Mesendoderm (in vitro differentiated cells): ENCODE data around the gene FAM221A. TPM values are rescaled to one million over a fixed set of nuclear protein-coding genes. Genes with fewer than 3 reads are reported as not detected.
A peak's percentile ranks its signal among the peaks of the same experiment; 100 is the strongest.

Source experiments
- DNase-seq: peaks from one replicate; pipeline ENCODE4 v3.0.0; 2013
- H2AK5ac ChIP-seq: 2 replicates; pipeline ENCODE4 v1.6.1; 2013; ENCODE audit warnings: low read length, inconsistent platforms
- H2BK120ac ChIP-seq: 2 replicates; pipeline ENCODE4 v1.6.1; 2013; ENCODE audit warnings: low read depth, mild to moderate bottlenecking, low read length, moderate library complexity, mixed read lengths
- H2BK15ac ChIP-seq: replicated peaks from 2 replicates; pipeline ENCODE4 v1.6.1; 2013; ENCODE audit warnings: low read depth, mild to moderate bottlenecking, moderate library complexity
- H2BK5ac ChIP-seq: 2 replicates; pipeline ENCODE4 v1.6.1; 2013; ENCODE audit warnings: low read length, inconsistent platforms
- H3K18ac ChIP-seq: 2 replicates; pipeline ENCODE4 v1.6.1; 2013; ENCODE audit warnings: mild to moderate bottlenecking, low read length, mixed read lengths
- H3K23ac ChIP-seq: one replicate; pipeline ENCODE4 v1.6.1; 2013; ENCODE audit warnings: low read length
- H3K27ac ChIP-seq: 2 replicates; pipeline ENCODE4 v1.5.1; 2013; ENCODE audit warnings: low read depth, mild to moderate bottlenecking, inconsistent platforms, low read length, moderate library complexity
- H3K27me3 ChIP-seq: 2 replicates; pipeline ENCODE4 v1.6.1; 2013; ENCODE audit warnings: low read length, control low read depth, mild to moderate bottlenecking, inconsistent platforms; ENCODE audit not compliant: insufficient read depth, poor library complexity
- H3K36me3 ChIP-seq: 2 replicates; pipeline ENCODE4 v1.6.1; 2013; ENCODE audit warnings: low read length, inconsistent platforms; ENCODE audit not compliant: control insufficient read depth, insufficient read depth
- H3K4ac ChIP-seq: one replicate; pipeline ENCODE4 v1.6.1; 2013; ENCODE audit warnings: low read depth, mild to moderate bottlenecking, low read length, moderate library complexity
- H3K4me1 ChIP-seq: 2 replicates; pipeline ENCODE4 v1.6.1; 2013; ENCODE audit warnings: low read depth, low read length, inconsistent platforms; ENCODE audit not compliant: control insufficient read depth
- H3K4me2 ChIP-seq: 2 replicates; pipeline ENCODE4 v1.6.1; 2013; ENCODE audit warnings: low read length
- H3K4me3 ChIP-seq: 2 replicates; pipeline ENCODE4 v1.5.1; 2013; ENCODE audit warnings: mild to moderate bottlenecking, low read length
- H3K56ac ChIP-seq: one replicate; pipeline ENCODE4 v1.6.1; 2013; ENCODE audit warnings: low read length
- H3K79me1 ChIP-seq: 2 replicates; pipeline ENCODE4 v1.6.1; 2013; ENCODE audit warnings: low read length, inconsistent platforms
- H3K79me2 ChIP-seq: 2 replicates; pipeline ENCODE4 v1.6.1; 2013; ENCODE audit warnings: mild to moderate bottlenecking, low read length; ENCODE audit not compliant: control insufficient read depth, insufficient read depth
- H3K9ac ChIP-seq: 2 replicates; pipeline ENCODE4 v1.6.1; 2013; ENCODE audit warnings: low read length, inconsistent platforms
- H4K5ac ChIP-seq: one replicate; pipeline ENCODE4 v1.6.1; 2013; ENCODE audit warnings: low read length
- H4K8ac ChIP-seq: one replicate; pipeline ENCODE4 v1.6.1; 2013; ENCODE audit warnings: low read depth, mild to moderate bottlenecking, control low read depth, low read length, moderate library complexity
- WGBS: extraction: QIAGEN DNeasy Blood & Tissue Kit; methylation state at CpG from one replicate; pipeline ENCODE4 v1.1.7; 2013; ENCODE audit warnings: low lambda C conversion rate, missing lambda C conversion rate; ENCODE audit not compliant: insufficient coverage; ENCODE audit errors: extremely low coverage; 5-methylcytosine and 5-hydroxymethylcytosine counted together
- polyA plus RNA-seq, 2 experiments: library from polyadenylated mRNA; stranded (reverse); fragments of 200-250 nt; gene quantifications; one replicate each; pipeline ENCODE4 v1.2.3, GENCODE V29; 2013

FAM221A gene
- 3.6 TPM for polyA plus RNA-seq (2013, experiment 1 of 2)
- polyA plus RNA-seq (2013, experiment 2 of 2) = 3.8 TPM

- H3K4me2 ChIP-seq = peak within 1 kb of the TSS; percentile 63
- H3K79me1 ChIP-seq = no peaks in the 10 kb centered on the region
- no peak within 1 kb of the TSS for H2BK5ac ChIP-seq
- no CpG with 5 or more reads among the region's 53 CpGs for WGBS
- no peak within 1 kb of the TSS for H4K5ac ChIP-seq
- peak within 1 kb of the TSS; percentile 14 for H2BK15ac ChIP-seq
- no peaks in the 10 kb centered on the region for H3K27me3 ChIP-seq
- no peak within 1 kb of the TSS for H3K23ac ChIP-seq
- peak within 1 kb of the TSS; percentile 31 for H3K9ac ChIP-seq
- no peak within 1 kb of the TSS for H3K4ac ChIP-seq
- peak within 1 kb of the TSS; percentile 11 for H3K18ac ChIP-seq
- no peak within 1 kb of the TSS for H4K8ac ChIP-seq
- peak within 1 kb of the TSS; percentile 34 for H3K4me3 ChIP-seq
- peak; percentile 90 for DNase-seq
- no peaks in the 10 kb centered on the region for H3K4me1 ChIP-seq
- H3K79me2 ChIP-seq = no peaks in the 10 kb centered on the region
- no peak within 1 kb of the TSS for H3K27ac ChIP-seq
- no peak within 1 kb of the TSS for H2AK5ac ChIP-seq
- H3K36me3 ChIP-seq = no peaks in the 10 kb centered on the region
- peak within 1 kb of the TSS; percentile 70 for H3K56ac ChIP-seq
- no peak within 1 kb of the TSS for H2BK120ac ChIP-seq
Measured at GRCh38 chr7:23679898-23680413, at the start of gene FAM221A. Gene FAM221A, plus strand, starts transcription at chr7:23680199. Its CDS starts 20 bp downstream, at chr7:23680219.

- Histone ChIP-seq H3K27ac (no peak overlapping the region), H3K18ac (no peak overlapping the region), H2BK15ac (no peak overlapping the region), H3K36me3 (no peaks in the 10 kb centered on the region), H3K23ac (no peak overlapping the region), H3K4me2 (no peak overlapping the region), H4K8ac (no peak overlapping the region), H3K4ac (no peak overlapping the region), H3K27me3 (no peaks in the 10 kb centered on the region), H2BK5ac (no peak overlapping the region), H3K4me3 (no peak overlapping the region), H3K9ac (no peak overlapping the region), H4K5ac (no peak overlapping the region), H2BK120ac (no peak overlapping the region), H3K79me2 (no peaks in the 10 kb centered on the region), H3K4me1 (no peaks in the 10 kb centered on the region), H2AK5ac (no peak overlapping the region), H3K79me1 (no peaks in the 10 kb centered on the region), H3K56ac (no peak overlapping the region)
- WGBS = no CpG with 5 or more reads among the region's 7 CpGs
- DNase-seq = no peak
Measured at GRCh38 chr7:23633417-23633816, 46.6 kb upstream of the FAM221A start.

DNA sequence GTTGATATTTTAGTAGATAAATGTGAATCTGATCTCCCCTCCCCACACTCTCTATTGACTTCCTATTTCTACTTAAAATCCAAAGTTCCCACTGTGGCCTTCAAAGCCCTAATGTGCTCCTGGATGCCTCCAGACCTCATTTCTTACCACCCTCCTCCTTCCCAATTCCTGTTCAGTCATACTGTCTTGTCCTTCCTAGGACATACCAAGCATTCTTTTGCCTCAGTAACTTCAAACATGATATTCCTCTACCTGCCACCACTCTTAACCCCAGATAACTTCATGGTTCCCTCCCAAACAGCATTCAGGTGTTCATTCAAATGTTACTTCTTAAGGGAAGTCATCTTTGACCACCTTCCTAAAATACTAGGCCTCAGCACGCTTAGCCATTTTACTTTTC, 34.2 kb upstream of the FAM221A start:
- no peak overlapping the region for H4K8ac ChIP-seq
- no peak overlapping the region for H3K27ac ChIP-seq
- no peak overlapping the region for H3K18ac ChIP-seq
- no peaks in the 10 kb centered on the region for H3K79me1 ChIP-seq
- H2BK15ac ChIP-seq = no peak overlapping the region
- no peaks in the 10 kb centered on the region for H3K36me3 ChIP-seq
- no peaks in the 10 kb centered on the region for H3K79me2 ChIP-seq
- peak; percentile 69 for DNase-seq
- no peak overlapping the region for H2BK120ac ChIP-seq
- H3K23ac ChIP-seq = no peak overlapping the region
- no peak overlapping the region for H3K56ac ChIP-seq
- H3K4me1 ChIP-seq = no peaks in the 10 kb centered on the region
- no peak overlapping the region for H2AK5ac ChIP-seq
- no peak overlapping the region for H4K5ac ChIP-seq
- no peak overlapping the region for H3K4me3 ChIP-seq
- no peak overlapping the region for H3K9ac ChIP-seq
- no peaks in the 10 kb centered on the region for H3K27me3 ChIP-seq
- no peak overlapping the region for H3K4me2 ChIP-seq
- H3K4ac ChIP-seq = no peak overlapping the region
- H2BK5ac ChIP-seq = no peak overlapping the region
- no CpG with 5 or more reads among the region's 1 CpG for WGBS

GRCh38 chr7:23653942-23654341, 26.1 kb upstream of the FAM221A start:
- H2BK15ac ChIP-seq = no peak overlapping the region
- WGBS = no CpG with 5 or more reads among the region's 5 CpGs
- H3K23ac ChIP-seq = no peak overlapping the region
- H2BK5ac ChIP-seq = no peak overlapping the region
- no peak overlapping the region for H3K9ac ChIP-seq
- H3K79me1 ChIP-seq = no peaks in the 10 kb centered on the region
- H4K8ac ChIP-seq = no peak overlapping the region
- no peak overlapping the region for H3K56ac ChIP-seq
- no peaks in the 10 kb centered on the region for H3K79me2 ChIP-seq
- H3K4ac ChIP-seq = no peak overlapping the region
- no peak overlapping the region for H3K18ac ChIP-seq
- no peak overlapping the region for H2BK120ac ChIP-seq
- no peak overlapping the region for H3K27ac ChIP-seq
- DNase-seq = peak; percentile 40
- H3K4me1 ChIP-seq = no peaks in the 10 kb centered on the region
- H3K4me2 ChIP-seq = no peak overlapping the region
- no peaks in the 10 kb centered on the region for H3K36me3 ChIP-seq
- no peak overlapping the region for H3K4me3 ChIP-seq
- H3K27me3 ChIP-seq = no peaks in the 10 kb centered on the region
- H4K5ac ChIP-seq = no peak overlapping the region
- H2AK5ac ChIP-seq = no peak overlapping the region

GRCh38 chr7:23654508-23654907, 25.5 kb upstream of the FAM221A start:
- H3K18ac ChIP-seq = no peak overlapping the region
- no peaks in the 10 kb centered on the region for H3K79me2 ChIP-seq
- no peaks in the 10 kb centered on the region for H3K27me3 ChIP-seq
- H2BK120ac ChIP-seq = no peak overlapping the region
- H2BK5ac ChIP-seq = no peak overlapping the region
- no peak overlapping the region for H2AK5ac ChIP-seq
- no peak overlapping the region for H4K8ac ChIP-seq
- H3K27ac ChIP-seq = no peak overlapping the region
- H3K4me1 ChIP-seq = no peaks in the 10 kb centered on the region
- no peak overlapping the region for H3K56ac ChIP-seq
- no peak overlapping the region for H2BK15ac ChIP-seq
- H3K4ac ChIP-seq = no peak overlapping the region
- H3K79me1 ChIP-seq = no peaks in the 10 kb centered on the region
- WGBS = no CpG with 5 or more reads among the region's 1 CpG
- no peaks in the 10 kb centered on the region for H3K36me3 ChIP-seq
- no peak overlapping the region for H3K4me3 ChIP-seq
- no peak overlapping the region for H3K4me2 ChIP-seq
- no peak overlapping the region for H4K5ac ChIP-seq
- H3K23ac ChIP-seq = no peak overlapping the region
- DNase-seq = peak; percentile 71
- H3K9ac ChIP-seq = no peak overlapping the region

GRCh38 chr7:23655433-23655832, 24.6 kb upstream of the FAM221A start:
- H3K27me3 ChIP-seq = no peaks in the 10 kb centered on the region
- no peak overlapping the region for H3K4ac ChIP-seq
- H3K4me2 ChIP-seq = no peak overlapping the region
- no peaks in the 10 kb centered on the region for H3K4me1 ChIP-seq
- no peak overlapping the region for H3K9ac ChIP-seq
- no peak overlapping the region for H4K5ac ChIP-seq
- no peaks in the 10 kb centered on the region for H3K79me1 ChIP-seq
- no peak overlapping the region for H3K27ac ChIP-seq
- H2BK5ac ChIP-seq = no peak overlapping the region
- no peak overlapping the region for H2BK15ac ChIP-seq
- H4K8ac ChIP-seq = no peak overlapping the region
- no peak overlapping the region for H2AK5ac ChIP-seq
- H3K79me2 ChIP-seq = no peaks in the 10 kb centered on the region
- H2BK120ac ChIP-seq = no peak overlapping the region
- H3K23ac ChIP-seq = no peak overlapping the region
- WGBS = no CpG with 5 or more reads among the region's 22 CpGs
- no peak overlapping the region for H3K56ac ChIP-seq
- DNase-seq = no peak
- H3K36me3 ChIP-seq = no peaks in the 10 kb centered on the region
- H3K18ac ChIP-seq = no peak overlapping the region
- H3K4me3 ChIP-seq = no peak overlapping the region
